GM21390 (cell line): ENCODE measurements around the gene SNX1.
"Not testable (repeated sequence)": the region's sequence is repeated elsewhere in the genome, so short reads cannot be mapped to it uniquely, and the experiment has no call there.

ENCODE experiments used
- ATAC-seq: cut with Tn5 transposase; IDR thresholded peaks from one replicate; pipeline ENCODE4 v1.9.1; 2021; ENCODE audit not compliant: unreplicated experiment

The SNX1 gene, protein sequence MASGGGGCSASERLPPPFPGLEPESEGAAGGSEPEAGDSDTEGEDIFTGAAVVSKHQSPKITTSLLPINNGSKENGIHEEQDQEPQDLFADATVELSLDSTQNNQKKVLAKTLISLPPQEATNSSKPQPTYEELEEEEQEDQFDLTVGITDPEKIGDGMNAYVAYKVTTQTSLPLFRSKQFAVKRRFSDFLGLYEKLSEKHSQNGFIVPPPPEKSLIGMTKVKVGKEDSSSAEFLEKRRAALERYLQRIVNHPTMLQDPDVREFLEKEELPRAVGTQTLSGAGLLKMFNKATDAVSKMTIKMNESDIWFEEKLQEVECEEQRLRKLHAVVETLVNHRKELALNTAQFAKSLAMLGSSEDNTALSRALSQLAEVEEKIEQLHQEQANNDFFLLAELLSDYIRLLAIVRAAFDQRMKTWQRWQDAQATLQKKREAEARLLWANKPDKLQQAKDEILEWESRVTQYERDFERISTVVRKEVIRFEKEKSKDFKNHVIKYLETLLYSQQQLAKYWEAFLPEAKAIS

DNA sequence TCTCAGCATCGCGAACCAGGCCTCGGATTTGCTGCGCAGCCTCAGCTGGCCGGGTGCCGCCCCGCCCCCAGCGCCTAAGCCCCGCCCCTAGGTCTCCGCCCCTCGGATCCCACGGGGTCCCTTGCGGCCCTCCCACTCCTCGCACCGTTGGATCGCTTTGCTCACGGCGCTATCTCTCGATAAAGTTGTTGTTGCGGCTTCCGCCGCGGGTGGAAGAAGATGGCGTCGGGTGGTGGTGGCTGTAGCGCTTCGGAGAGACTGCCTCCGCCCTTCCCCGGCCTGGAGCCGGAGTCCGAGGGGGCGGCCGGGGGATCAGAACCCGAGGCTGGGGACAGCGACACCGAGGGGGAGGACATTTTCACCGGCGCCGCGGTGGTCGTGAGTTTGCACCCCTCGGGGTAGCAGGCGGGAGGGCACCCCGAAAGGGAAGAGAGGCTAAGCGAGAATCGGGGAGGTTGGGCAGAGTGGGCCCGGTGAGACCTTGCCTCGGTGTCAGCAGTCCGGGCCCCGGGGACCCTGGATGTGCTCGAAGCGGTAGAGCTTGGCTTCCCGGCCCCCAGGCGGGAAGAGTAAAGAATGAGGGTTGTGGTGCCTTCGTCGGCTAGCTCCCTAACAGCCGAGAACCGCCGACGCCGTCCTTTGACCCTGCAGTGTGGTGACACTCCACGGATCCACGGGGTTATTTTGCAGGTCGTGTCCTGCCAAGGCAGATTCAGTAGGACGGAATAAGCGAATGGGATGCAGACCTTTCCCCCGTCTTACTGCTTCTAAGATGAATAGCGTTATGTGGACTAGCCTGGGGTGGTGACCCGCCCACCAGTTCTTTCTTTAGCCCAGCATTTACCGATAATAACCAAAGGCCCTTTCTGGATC is at the start of gene SNX1:
TSS of gene SNX1 (plus strand) at position 188 of the 873 bp plus-strand sequence. CDS start at position 220, 32 bp downstream.
- peak; percentile 42 for ATAC-seq

DNA sequence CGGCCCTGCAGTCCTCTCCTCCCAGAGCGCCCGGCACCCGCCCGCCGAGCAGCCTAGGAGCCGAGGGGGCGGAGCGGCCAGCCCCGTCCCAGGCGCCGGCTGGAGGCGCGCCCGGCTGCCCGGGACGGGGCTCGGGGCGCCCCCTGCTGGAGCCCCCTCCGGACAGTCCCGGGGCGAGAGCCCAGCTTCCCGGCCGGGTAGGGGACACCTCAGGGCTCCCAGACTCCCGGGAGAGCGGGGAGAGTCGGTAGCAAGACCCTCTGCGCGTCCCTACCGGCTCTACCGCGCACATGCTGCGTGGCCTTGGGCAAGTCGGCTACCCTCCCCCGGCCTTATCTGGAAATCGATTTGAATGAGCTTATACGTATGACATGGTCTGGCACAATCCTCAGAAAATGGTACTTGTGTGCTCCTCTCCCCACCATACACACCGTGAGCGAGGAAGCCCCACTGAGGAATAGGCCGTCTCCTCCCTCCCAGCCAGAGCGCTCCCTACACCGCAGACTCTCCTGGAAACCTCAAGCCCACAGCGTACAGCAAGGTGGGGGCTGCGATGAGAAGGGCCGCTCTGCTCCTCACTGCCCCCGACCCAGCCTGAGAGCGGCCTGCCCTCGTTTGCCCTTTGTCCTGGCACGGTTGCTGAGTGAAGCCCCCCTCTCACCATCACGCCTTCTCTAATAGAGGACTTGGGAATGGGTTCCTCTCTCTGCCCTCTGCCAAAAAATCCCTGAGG is 49.2 kb upstream of the SNX1 start, which contains the start of gene DAPK2:
TSS of gene DAPK2 (minus strand) at position 65 of the 733 bp plus-strand sequence. CDS start 6,224 bp downstream, outside the sequence.
- peak; percentile 71 for ATAC-seq

DNA sequence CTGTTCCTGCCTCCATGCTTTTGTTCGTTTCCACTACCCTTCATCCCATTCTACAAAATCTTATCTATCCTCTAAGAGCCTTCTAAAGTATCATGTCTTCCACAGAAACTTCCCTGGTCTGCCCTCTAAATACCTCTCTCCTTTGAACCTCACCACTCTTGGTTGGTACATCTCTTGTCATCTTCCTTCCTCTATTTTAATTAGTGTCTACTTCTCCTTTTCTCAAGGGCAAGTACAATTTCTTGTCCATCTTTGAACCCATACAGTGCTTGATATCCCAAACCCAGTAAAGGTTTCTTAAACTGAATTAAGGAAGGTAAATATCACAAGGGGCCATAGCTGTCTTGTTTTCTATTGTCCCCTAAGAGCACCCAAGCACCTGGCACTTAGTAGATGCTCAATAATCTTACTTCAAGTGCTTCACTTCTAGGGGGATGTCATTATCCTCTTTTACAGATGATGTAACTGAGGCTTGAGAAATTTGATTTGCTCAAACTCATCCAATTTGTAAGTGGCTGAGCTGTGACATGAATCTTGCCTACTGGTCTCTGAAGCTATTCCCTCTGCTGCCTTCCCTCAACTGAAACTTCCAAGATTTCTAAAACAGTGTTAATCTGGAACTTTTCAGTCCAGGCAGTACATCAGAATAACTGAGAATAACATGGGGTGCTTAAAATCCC is 46.9 kb upstream of the SNX1 start:
- ATAC-seq: no peak

DNA sequence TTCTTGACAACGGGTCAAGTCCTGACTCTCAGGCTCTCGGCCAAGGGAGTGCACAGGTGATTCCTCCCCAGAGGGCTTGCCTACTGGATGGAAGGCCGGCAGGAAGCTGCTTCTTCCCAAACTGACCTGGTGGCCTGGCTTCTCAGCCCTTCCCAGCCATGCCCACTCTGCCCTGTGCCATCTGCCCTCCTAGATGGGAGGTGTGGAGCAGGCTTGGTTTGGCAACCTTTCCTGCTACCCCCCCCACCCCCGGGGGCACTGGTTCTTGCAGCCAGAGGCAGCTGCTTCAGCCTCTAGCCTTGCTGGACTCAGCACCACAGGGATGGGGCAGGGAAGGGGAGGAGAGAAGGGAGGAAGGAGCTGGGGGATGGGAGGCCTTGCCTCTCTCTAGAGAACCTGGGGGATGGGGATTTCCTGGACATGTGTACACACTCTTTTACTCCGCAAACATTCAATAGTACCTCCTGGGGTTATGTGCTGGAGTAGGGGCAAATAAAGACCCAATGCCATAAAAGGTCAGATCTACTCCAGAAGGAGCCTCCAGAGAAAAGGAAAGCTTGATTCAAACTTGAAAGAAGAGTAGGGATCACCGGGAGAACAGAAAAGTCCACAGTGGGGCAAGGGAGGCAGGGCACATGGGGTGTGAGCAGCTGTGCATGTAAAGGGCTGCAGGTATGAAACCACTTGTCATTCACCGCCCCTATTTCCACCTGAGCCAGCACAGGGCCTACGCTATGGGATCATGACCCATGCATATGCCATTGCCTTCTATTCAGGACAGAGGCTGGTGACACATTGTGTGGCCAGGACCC is 45.3 kb upstream of the SNX1 start:
- ATAC-seq: no peak

DNA sequence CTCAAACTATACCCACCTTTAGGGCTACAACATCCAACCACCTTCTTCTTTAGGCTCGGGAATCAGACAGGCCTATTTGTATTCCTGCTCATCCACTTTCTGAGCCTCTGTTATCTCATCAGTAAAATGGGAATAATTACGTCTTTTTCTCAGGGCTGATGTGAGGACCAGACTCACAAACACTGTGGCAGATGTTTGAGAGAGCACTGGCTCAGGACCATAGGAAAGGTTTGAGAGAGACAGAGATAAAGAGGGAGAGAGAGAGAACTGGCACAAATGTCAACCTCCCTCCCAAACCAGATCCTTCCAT is 44.7 kb upstream of the SNX1 start:
- ATAC-seq: no peak

DNA sequence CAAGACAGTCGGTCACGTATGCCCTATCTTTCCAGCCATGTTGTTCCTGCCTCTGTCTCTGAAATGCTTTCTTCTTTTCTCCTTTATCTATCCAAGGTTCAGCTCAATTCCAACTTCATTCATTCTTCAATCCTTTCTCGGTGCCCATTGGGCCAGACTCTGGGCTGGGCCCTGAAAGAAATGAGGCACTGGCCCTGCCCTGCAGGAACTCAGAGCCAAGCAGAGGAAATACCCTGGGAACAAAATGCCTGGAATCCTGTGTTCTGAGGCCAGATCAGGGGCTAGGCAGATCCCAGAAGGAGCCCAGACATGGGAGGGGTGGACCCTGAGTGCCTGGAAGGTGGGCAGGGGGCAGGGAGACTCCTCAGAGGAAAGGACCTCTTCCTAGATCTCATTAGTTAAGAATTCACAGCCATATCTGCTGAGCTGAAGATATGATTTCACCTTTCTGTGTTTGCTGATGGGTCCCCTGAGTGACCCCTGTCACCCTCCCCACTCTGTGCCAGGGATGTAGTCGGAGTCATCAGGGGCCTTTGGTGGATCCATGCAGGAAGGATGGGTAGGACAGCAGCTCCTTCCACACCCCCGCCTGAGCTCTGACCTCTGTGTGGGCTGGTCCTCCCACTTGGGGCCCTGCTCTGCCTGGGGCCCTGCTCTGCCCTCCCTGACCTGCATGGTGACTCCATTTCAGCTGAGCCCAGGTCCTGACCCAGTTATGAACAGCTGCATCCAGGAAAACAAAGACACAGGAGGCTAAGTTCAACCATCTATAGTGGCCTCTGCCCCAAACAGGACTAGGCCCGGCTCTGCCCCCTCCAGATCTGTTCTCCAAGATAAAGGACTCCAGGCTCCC is 44.1 kb upstream of the SNX1 start:
- ATAC-seq: no peak

DNA sequence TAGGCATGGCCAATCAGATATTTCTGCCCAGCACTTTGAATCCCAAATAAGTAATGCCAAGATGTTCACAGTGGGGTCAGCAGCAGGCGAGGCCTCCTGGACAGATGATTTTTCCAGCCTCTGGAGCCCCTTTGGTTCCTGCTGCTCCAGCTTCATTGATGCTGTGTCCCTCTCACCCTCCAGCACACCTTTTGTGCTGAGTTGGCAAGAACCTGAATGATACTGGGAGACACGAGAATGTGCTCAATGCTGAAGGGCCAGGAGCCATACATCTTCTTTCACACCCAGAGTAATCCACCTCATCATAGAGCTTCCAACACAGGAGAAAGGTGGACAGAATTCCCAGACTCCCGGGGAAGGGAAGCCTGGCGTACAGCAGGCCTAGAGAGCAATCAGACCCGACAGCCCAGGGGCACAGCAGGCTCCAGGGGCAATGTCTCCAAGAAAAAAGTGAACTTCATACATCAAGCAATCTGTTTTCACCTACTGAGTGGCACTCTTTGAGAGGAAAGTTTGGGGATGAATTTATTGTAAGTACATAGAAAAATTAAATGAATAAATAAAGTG is 42.8 kb upstream of the SNX1 start:
- no peak for ATAC-seq

DNA sequence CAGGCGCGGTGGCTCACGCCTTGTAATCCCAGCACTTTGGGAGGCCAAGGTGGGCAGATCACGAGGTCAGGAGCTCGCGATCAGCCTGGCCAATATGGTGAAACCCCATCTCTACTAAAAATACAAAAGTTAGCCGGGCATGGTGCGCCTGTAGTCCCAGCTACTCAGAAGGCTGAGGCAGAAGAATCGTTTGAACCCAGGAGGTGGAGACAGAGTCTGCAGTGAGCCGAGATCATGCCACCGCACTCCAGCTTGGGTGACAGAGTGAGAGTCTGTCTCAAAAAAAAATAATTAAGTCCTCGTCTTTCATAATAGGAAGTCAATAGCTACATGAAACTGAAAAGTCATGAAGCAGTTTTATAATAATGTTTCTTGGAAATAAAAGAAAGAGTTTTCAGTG is 42.1 kb upstream of the SNX1 start:
- not testable (repeated sequence) for ATAC-seq

DNA sequence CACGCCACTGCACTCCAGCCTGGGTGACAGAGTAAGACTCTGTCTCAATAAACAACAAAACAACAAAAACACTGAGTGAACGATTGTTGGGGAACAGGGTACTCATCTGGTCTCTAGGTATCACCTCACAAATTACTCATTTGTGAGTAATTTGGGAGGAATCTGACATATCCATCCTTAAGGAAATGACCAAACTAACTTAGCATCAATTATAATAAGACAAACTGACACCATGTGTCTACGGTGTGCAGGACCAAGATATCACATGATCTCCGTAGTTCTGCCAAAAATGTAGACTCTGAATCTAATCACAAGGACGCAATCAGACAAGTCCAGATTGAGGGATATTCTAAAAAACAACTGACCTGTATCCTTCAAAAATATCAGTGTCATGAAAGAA is 37.5 kb upstream of the SNX1 start:
- ATAC-seq: no peak

DNA sequence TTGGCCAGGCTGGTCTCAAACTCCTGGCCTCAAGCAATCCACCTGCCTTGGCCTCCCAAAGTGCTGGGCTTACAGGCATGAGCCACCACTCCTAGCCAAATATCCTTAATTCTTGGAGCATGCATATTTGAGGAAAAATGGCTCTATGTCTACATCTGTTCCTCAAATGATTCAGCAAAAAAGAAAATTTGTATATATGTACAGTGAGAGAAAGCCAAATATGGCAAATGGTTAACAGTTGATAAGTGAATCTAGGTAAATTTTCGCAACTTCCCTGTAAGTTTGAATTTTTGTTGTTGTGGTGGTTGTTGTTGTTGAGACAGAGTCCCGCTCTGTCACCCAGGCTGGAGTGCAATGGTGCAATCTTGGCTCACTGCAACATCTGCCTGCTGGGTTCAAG is 36.7 kb upstream of the SNX1 start:
- ATAC-seq: not testable (repeated sequence)

DNA sequence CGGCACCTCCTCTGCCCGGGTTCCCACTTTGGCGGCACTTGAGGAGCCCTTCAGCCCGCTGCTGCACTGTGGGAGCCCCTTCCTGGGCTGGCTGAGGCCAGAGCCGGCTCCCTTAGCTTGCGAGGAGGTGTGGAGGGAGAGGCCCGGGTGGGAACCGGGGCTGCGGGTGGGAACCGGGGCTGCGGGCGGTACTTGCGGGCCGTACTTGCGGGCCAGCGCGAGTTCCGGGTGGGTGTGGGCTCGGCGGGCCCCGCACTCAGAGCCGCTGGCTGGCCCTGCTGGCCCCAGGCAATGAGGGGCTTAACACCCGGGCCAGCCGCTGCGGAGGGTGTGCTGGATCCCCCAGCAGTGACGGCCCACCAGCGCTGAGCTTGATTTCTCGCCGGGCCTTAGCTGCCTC is 35.1 kb upstream of the SNX1 start:
- ATAC-seq: no peak

DNA sequence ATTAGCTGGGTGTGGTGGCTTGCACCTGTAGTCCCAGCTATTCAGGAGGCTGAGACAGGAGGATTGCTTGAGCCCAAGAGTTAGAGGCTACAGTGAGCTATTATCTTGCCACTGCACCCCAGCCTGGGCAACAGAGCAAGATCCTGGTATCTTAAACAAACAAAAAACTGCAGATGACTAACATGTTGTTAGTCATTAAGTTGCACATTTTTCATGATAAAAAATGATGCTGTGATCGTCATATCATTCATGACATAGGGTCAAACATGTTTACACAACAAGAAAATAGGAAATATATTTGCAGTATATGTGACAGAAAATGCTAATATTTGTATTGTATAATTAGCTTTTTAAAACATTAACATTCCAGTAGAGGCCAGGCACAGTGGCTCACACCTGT is 29.3 kb upstream of the SNX1 start:
- no peak for ATAC-seq

DNA sequence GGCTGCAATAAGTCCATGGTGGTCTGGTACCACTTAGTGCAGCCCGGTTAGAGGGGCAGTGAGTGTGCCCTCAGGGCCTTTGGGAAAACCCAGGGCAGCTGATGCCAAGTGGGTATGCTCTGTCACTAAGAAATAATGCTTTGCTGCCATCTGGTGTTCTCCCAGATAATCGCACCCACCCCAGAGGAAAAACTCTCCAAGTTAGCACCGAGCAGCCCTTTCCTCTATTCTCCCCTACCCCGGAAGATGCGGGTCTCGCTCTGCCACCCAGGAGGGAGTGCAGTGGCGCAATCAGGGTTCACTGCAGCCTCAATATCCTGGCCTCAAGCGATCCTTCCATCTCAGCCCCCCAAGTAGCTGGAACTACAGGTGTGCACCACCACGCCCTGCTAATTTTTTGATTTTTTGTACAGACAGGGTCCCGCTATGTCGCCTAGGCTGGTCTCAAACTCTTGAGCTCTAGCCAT is 28.2 kb upstream of the SNX1 start:
- ATAC-seq: no peak

DNA sequence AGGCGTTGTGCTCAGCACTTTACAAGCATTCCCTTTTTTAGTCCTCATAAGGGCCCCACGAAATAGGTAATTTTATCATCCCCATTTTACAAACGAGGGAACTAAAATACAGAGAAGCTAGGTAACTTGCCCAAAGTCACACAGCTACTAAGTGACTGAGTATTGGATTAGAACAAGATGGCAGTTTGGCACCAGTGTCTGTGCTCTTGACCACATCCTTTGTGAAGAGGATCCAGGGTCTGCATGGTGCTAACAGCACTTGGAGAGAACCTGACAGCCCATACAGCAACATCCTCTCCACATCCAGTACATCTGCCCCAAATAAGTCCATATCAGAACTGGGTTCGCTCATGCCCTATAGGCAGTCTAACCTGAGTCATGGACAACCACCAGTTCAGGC is 27.6 kb upstream of the SNX1 start:
- no peak for ATAC-seq

DNA sequence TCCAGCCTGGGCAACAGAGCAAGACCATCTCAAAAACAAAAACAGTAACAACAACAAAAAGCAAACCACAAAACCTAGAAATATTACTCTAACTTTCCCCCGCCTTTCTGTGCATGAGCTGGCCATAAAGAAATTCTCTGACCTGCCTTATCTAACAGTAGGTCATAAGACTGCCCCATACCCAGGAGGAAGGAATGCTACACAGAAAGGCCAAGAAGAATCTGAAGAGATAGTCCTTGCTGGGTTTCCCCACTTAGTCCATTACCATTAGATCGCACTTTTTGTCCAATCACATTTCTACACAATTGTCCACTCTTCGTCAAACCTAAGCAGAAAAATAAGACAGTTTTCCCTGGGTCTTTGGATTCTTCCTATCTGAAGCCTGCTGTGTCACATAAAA is 25.7 kb upstream of the SNX1 start:
- no peak for ATAC-seq

DNA sequence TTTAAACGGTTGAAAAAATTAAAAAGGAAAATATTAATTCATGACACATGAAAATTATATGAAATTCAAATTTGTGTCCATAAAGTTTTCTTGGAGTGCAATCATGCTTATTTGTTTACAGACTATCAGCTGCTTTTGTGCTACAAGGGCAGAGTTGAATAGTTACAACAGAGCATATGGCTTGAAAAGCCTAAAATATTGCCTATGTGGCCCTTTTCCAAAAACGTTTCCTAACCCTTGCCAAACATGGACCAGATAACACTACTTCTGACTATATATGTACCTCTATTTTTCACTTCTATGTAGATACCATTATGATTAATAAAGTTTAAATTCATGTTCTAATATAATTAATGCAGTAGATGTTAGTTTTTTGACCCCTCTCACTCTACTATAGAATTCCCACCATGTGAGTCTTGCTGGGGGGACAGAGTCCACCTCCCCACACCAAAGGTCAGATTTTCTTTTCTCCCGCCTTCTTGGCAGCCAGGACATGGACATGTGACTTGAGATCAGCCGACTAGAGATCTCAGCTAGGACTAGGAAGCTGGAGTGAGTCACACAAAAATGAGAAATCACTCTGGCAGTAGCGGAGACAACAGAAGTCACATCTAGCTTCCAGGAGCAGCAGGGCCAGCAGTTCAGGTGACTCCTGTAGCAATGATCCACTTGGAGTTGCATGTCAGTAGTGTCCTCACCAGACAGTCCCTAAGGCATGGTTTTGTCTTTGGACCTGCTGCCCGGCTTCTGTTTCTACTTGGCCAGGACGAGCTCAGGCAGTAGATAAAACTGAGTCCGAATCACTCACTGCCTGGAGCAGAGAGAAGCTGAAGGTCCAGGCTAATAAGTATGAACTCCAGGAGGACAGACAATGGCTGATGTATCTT is 24.6 kb upstream of the SNX1 start:
- no peak for ATAC-seq

DNA sequence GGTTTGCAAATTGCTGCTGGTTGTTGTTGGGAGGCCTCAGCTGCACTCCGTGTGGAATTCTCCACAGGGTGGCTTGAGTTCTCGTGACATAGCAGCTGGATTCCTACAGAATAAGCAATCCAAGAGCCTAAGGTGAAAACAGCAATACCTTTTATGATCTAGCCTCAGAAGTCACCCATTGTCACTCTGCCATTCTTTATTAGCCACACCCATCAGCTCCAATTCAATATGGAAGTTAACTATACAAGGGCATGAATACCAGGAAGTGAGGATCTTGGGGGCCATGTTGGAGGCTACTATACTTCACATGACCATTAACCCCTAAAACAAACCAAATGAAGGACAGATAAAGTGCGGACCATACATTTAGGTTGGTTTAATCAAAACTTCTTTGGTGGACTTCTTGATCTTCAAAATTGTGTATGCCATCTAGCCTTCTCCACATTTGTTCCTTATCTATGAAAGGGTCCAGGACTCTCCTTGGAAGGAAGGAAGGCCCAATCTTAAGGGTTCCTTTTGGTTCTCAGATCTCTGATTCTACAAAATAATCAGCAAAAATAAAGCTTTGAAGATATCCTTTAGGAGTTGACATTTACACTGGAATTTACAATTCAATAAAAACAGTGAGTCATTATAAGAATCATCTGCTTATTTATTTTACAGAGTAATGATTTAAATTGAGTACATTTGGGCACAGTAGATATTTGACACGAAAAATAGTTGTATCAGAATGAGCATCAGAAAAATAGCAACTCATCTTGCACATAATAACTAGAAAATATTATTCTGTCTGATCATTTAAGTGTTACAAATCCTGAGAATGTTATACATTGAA is 23.6 kb upstream of the SNX1 start:
- no peak for ATAC-seq
